ENCODE measurements around the gene DTHD1.

Gene DTHD1

DNA sequence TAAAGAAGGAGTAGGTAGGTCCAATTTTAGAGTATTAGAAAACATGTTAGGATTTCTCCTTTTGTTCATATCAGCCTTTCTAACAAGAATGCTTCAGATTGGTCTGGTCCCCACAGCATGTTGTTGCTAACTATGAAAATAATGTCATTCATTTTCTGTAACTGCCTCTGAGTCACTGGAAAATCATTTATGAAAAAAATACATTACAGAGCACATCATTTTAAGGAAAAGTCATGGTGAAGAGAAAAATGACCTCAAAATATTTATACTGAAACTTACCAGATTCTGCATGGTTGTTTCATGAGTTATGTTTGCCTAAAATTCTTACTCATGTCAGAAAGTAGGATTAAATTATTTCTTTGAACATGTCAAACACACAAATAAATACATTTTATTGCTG lies 35.2 kb downstream of the DTHD1 start:
- no peak for DNase-seq

DNA sequence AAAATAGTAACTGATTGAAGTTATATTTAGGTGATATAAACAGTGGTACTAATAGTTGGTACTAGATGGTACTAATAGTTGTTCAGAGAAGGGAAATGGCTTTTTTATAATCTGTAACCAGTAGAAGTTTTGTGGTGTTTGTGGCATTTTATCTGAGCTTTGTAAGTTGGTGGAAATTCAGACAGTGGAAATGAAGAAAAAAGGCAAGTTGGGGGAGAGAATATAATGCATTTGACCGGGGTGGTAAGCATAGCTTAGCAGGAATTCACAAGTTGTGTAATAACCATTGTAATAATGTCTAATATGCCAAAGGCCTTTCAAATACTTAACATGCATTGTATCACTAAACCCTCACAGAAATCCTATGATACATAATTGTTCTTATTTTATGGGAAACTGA lies 36.3 kb downstream of the DTHD1 start:
- DNase-seq, result no peak

DNA sequence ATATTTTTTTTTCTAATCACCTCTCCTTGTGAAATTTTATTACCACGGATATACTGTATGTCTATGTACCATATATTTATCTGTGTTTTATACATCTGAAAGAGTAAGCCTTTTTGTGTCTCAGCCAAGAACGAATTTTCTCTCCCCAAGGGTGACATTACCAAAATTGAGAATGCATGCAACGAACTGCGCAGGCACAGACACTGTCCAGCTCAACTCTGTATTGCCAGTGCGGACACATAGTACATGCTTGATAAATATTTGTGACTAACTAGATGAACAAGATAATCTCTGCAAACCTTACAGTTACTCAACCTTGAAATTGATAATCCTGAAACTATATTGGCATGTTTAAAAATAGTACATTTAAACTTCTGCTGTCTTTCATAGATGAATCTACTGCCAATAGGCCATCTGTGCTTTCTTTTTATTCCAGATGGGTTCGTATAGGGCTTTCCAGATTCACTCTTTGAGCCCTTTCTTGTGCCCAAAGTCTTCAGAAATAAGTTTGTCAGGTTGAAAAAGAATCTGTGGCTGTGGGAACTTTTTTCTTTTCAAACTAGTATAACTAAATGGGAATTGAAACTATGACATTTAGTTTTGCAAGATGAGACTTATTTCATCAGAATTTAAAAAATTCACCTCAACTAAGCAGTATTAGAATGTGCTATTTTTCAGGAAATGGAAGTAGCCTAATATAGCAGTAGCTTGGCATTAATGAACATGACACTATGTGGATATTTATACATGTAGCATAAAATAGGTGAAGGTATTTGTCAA lies 38.9 kb downstream of the DTHD1 start:
- no peak for DNase-seq

DNA sequence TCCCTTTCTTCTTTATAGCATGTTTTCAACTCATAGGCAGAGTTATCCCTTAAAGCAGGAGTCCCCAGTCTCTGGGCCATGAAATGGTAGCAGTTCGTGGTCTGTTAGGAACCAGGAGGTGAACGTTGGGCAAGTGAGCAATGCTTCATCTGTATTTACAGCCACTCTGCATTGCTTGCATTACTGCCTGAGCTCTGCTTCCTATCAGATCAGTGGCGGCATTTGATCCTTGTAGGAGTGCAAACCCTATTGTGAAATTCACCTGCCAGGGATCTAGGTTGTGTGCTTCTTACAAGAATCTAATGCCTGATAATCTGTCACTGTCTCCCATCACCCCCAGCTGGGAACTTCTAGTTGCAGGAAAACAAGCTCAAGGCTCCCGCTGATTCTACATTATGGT lies 39.8 kb downstream of the DTHD1 start:
- no peak for DNase-seq

DNA sequence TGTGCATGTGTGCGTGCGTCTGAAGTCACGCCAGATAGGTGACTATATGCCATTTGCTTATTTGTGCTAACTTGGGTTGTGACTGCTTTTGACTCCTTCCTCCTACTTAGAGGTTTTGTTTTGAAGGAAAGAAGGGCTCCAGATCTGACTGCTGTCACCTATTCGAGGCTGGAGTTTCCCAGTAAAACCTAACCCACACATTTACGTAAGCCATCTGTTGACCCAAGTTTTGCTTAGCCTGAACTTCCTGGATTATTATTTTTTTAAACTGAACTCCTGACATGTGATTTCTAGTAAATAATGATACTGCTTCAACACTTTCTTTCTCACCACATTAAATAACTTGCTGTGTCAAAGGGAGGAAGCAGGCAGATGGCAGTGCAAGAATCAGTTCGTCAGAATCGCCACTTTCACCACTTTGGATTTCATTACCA lies 41.5 kb downstream of the DTHD1 start:
- peak; percentile 34 to 52 for DNase-seq

DNA sequence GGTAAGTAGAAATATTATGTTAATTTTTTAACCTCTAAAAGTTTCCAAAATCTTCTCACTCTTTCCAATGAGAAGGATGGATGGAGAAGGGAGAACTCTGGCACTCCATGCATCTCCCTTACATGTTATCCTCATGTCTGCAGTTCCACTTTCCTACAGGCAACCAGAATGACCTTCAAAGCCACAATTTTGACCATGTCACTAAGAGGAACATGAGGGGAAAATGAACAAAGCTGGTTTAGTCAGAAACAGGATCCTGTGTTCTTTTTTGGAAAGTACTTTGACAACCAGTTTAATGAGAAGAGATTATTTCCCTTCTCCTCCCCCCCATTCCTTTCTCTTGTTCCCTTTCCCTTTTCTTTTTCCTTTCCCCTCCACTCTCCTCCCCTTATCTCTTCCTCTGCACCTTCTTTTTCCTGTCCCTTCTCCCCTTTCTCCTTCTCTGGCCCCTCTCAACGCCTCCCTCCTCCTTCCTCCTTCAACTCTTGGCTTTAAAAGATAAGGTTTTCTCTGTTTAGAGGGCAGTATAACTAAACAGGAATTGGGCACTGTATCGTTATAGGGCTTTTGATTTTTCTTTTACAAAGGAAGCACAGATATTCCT lies 42.5 kb downstream of the DTHD1 start:
- peak in 1 of 2 experiments; percentile 7 for DNase-seq

DNA sequence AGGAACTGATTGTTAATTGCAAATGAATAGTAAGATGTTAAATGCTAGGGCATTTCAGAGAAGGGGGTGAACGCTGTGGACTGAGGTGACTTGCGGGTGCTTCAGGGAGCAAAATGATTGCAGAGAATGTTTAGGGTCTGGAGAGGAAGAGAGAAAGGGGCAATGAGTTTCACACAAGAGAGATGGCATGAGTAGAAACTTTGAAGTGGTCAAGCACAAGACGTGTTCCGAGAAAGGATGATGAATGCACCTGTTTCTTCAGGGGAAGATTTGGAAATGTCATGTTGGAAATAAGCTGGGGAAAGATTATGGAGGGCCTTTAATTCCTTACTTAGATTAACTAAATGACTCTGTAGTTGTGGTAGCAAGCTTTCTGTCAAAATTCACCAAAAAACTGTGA lies 43.4 kb downstream of the DTHD1 start:
- no peak for DNase-seq

DNA sequence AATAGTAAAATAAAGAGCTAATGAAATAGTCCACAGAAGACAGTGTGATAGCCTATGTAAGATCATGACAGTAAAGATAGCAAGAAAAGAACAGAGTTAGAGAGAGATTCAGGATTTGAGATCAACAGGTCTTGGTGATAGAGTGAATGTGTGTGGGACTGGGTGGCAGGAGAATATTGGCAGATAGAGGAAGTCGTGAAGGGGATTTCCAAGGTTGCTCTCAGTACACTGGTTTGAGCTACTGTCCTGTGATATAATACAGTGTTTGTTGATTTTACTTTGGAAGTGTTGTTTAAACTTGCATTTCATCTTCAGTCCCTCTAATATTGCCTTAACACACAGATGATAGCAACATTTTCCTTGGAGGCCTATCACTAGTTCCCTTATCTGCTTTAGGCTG lies 44.1 kb downstream of the DTHD1 start:
- DNase-seq, result peak; percentile 30 to 31

DNA sequence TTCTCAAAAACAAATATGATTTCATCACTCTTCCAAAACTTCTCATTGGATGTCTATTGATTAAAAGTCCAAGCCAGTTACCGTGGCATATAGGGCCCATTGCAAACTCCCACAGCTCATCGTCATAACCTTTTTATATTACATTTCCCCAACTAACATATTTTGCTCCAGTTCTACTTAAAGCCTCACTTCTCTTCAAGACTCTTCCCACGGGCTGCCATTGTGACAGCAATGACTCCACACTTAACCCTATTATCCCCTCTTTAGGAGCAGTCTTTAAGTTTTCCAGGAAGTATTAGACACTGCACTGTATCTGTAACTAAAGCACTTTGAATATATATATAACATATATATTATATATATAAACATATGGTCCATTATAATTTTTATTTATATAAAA lies 44.5 kb downstream of the DTHD1 start:
- DNase-seq, result no peak

DNA sequence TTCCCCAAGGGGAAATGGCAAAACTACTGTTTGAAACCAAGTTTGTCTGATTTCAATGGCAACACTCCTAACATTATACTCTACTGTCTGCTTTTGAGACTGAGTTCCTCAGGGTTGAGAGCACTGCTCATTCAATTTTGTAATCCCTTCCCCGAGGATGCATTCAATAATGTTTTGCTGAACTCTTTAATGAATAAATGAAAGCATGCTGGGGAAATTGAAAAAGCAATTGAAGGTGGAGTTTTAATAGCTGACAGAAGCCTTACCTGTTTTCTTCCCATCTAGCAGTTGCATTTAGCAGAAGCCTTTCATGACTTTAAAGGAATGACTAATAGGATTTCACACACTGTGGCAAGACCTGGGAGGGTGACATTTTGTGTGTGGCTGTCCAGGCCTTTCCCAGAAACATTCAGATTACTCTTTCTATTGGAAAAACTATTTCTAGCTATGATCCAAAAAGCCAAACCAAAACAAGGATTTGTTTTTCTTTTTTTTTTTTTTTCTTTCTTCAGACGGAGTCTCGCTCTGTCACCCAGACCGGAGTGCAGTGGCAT lies 45.1 kb downstream of the DTHD1 start:
- no peak for DNase-seq

DNA sequence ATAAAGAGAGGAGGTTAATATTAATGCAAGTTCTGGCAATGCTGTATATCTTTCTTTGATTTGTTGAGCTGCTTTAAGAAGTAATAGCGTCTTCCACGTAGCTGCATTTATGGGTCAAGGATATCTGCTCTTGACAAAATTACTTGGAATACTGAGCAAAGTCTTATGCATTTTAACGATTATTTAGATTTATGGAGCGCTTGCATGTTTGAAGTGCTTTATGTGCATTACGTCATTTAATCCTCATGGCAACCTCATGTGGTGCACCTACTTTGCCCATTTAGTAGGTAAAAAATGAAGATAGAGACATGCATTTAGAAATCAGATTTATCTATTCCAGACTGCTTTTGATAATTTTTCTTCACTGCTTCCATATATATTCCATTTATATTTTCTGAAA lies 46.0 kb downstream of the DTHD1 start:
- DNase-seq, result no peak

DNA sequence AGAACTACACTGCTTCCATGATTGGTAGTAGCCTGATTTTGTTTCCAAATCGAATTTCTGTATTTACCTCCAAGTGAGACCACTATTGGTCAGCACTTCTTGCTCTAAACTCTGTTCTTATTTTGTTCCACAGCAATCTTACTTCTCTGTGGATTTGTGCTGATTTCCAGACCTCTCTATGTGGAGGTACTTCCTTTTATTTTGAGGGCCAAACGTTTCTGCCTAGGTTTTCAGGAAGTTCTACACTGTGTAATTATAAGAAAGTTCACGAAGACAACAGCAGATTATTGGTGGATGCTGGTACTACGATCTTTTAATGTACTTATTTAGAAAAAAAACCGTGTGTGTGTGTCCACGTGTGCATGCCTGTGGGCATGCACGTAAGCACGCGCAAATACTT lies 46.7 kb downstream of the DTHD1 start:
- DNase-seq, result peak; percentile 46 to 54

DNA sequence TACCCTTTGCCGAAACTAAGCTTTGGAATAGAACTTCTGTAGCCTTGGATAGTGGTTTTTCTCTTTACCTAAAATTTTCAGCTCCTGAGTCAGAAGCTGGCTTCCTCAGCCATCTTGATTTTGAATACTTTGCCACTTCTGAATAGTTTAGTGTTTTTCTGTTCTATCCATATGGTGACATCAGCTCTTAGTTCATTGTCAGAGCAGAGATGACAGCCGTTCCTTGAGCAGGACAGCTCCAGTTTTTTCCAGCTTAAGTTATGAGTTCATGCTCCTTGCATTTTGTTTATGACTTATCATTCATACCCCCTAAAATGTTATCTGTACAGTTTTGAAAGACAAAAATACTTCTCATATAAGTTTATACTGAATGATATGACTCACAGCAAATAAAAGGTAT lies 47.8 kb downstream of the DTHD1 start:
- no peak for DNase-seq

DNA sequence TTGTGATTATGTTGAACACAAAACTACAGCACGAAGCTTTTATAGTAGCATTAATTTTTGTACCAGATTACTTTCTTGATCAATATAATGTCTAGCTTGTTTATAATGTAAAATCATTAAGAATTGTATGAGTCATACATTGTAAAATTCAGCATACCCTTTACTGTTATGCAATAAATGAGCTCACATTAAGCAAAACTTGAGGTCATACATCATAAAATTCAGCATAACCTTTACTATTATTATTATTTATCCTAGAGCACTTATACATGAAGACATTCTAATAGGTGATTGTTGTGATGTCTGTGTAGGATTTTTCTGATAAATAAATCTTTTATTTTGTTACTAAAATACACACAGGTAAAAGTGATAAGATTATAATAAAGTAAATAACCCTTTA lies 49.4 kb downstream of the DTHD1 start:
- no peak for DNase-seq

DNA sequence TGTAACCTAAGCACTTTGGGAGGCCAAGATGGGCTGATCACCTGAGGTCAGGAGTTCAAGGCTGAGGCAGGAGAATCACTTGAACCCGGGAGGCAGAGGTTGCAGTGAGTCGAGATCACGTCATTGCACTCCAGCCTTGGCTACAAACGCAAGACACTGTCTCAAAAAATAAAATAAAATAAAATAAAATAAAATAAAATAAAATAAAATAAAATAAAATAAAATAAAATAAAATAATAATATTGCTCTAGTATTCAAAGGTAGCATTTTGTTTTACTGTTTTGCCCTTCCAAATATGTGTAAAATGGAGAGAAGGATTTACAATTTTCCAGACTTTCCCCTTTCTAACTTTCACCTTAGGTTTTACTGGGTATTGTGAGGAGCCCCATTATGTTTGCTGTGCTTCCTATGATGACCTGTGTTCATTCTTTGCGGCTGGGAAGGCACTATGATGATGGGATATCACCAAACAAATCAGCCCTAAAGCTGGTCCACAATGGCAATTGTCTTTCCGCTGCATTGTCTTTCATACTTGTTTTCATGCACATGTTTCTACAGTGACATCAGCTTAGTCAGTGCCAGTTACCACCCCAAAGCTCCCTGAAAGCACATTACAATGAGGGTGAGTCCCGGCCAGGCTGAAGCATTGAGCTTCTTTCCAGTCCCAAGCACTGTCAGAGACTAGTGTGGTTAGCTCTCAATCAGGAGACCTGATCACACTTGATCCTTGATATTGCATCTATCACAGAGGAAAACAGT lies 50.8 kb downstream of the DTHD1 start:
- no peak for DNase-seq

DNA sequence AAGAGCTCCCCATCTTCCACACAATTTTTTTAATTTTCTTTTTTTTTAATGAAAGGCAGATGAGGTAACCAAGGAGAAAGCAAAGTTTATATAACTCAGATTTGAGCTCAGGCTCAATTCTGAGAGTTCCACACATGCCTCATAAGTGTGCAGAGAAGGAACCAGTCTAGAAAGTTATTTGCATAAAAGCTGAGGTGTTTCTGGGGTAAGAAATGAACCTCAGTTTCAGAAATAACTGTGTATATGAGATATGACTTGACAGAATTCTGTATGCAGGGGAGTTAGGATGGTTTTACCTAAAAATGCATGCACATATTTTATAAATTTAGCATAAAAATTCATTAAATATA lies 51.3 kb downstream of the DTHD1 start:
- no peak for DNase-seq

DNA sequence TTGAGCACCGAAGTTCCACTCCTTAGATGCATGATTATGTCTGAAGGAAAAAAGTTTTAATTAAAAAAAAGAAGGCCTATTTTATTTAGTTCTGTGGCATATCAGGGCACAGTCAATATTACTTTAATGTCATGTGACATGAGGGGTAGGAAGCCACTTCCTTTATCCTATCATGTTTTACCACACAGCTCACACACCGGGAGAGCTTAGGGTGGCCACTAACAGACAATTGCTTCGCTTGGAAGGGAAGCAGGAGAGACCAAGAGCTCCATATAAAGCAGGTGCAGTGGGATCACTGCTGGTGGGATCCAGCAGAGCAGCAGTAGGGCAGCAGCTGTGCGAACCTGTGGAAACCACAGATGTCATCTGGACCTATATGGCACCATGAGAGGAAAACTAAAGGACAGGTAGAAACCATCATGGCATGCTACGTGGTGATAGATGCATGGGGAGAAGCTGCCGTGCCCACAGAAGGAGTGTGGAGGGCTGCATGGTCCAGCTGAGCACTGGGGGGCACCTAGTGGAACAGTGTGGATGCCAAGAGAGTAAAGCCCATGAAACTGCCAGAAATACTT lies 52.0 kb downstream of the DTHD1 start:
- DNase-seq, result no peak

DNA sequence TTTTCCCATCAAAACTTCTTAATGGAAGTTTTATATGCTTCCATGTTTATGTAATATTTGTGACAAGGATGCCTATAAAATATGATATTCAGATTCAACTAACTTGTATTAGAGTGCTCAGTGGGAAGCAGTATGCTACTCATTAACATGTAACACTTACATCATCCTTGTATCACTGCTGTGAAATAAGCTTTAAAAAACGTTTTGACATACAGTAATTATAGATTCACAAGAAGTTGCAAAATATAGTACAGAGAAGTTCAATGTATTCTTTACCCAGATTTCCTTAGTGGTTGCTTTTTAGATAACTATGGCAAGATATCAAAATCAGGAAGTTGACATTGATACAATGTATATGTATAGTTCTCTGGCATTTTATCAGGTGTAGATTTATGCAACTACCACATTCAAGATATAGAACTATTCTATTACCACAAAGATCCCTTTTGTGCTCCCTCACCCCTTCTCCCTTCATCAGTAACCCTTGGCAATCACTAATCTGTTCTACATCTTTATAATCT lies 56.3 kb downstream of the DTHD1 start:
- peak; percentile 68 to 69 for DNase-seq

DNA sequence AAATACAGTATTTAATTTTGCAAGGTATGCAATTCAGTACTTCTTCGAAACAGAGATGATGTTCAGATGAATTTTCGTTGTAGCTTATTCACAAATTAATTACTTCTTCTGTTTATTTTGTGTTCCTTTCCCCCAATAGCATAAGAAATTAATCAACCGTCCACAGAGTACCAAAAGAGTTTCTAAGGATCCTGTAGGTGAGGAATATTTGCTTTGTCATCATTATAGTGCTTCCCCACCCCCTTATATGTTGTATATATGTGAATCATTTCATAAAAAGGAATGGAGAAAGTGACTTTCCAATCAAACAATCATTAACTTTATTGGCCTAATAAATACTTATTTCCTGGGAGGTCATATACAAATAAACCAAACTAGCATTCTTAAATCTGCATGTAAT lies 57.6 kb downstream of the DTHD1 start:
- no peak for DNase-seq

DNA sequence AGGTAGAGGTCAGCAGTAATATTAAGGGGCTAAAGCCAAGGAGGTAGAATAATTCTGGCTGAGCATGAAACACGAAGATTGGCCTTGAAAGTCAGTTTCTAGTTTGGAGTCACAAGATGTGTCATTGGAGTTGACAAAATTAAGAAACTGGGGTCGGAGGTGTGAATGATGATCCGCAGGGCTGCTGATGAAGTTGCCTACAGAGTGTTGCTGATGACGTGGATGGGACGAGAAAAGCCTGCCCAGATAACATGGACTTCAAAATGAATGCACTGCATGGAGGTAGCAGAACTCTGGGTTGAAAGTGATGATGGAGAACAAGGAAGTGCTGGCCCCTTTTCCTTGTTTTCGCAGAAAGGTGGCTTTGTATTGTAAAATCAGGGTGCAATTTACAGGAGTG lies 60.5 kb downstream of the DTHD1 start:
- no peak for DNase-seq

DNA sequence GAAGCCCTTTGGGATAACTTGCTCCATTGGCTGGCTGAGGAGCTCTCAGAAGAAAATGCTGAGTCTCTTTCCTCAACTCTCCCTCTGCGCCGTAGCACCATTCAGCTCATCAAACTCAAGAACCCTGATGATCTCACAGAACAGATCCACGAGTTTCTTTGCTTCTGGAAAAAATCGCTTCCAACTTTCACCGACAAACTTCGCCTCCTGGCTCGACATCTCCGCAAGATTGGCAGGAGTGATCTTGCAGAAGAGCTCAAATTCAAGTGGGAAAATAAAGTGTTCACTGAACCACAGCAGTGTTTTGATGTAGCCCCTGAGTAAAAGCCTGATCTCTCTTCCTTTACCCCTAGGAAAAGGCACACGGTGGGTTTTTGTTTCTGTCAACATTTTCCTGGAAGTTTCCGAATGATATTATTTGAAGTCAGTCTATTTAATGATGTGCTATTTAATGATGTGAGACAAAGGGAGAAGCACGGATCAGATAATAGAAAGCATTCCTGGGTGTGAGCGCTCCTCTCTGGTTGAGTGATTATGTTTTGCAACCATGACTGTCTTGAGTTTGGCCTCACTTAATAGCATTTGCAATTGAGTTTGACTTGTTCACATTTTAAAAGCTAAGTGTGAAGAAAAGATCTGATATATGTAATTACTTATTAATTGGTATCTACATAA lies 62.2 kb downstream of the DTHD1 start:
- no peak for DNase-seq

DNA sequence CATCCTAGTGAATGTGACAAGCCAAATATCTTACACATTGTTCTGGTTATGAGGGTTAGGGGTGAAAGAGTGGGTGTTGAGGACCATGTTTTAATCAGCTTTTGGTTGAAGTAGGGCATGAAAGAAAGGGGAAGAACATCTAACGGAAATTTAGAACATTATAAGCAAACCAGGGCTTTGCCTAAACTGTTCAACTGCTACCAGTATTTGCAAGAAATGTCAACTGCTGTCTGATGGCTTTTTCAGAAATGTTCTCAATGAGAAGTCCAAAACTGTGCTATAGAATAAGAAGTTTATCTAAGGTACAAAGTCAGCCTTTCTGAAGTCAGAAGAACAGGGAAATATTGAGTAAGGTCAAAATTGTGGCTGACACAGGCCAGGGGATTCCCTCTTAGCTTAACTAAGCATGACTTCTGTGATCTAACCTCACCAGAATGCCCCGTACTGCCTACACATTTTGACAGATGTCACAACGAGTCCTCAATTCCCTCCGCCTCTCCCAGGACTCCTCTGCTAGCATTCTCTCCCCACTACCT lies 67.1 kb downstream of the DTHD1 start:
- no peak for DNase-seq

All from AML-193 (cell line).